GM19023 (cell line): Measurements from ENCODE around the gene NUP210.
"Not testable (repeated sequence)": the region's sequence is repeated elsewhere in the genome, so short reads cannot be mapped to it uniquely, and the experiment has no call there.

ENCODE experiments used
- ATAC-seq: cut with Tn5 transposase; IDR thresholded peaks from one replicate; pipeline ENCODE4 v1.9.1; 2021; ENCODE audit warnings: mild to moderate bottlenecking, moderate library complexity; ENCODE audit not compliant: unreplicated experiment

The NUP210 gene

GRCh38 chr3:13420045-13420830 is at the start of gene NUP210:
Gene NUP210 (minus strand): TSS chr3:13420322. CDS start chr3:13420226, 96 bp downstream.
- peak; percentile 55 for ATAC-seq

DNA sequence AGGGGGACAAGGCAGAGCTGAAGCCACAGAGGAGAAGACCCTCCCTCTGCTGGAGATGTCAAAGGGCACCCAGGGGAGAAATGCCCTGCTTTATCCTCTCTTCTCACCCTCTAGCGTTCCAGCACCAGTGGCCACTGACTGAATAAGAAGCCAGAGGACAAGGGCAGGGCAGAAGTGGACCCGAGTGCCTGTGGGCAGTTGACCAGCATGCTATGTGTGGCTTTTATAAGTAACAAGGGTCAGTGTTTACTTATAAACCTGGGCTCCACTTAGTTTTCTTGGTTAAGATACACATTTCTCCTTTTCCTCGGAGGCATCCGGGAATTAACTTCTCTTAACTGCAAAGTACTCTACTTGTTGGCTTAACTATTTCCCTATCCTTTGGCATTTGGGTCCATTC is 46.7 kb upstream of the NUP210 start:
- ATAC-seq = no peak

GRCh38 chr3:13465236-13465873 is 45.2 kb upstream of the NUP210 start:
- ATAC-seq = no peak

- ATAC-seq = no peak
These were observed 43.7 kb upstream of the NUP210 start for GRCh38 chr3:13463618-13464400.

- no peak for ATAC-seq
These were observed 42.7 kb upstream of the NUP210 start for GRCh38 chr3:13462822-13463221.

- ATAC-seq = no peak
These were observed 42.1 kb upstream of the NUP210 start for GRCh38 chr3:13462125-13462629.

DNA sequence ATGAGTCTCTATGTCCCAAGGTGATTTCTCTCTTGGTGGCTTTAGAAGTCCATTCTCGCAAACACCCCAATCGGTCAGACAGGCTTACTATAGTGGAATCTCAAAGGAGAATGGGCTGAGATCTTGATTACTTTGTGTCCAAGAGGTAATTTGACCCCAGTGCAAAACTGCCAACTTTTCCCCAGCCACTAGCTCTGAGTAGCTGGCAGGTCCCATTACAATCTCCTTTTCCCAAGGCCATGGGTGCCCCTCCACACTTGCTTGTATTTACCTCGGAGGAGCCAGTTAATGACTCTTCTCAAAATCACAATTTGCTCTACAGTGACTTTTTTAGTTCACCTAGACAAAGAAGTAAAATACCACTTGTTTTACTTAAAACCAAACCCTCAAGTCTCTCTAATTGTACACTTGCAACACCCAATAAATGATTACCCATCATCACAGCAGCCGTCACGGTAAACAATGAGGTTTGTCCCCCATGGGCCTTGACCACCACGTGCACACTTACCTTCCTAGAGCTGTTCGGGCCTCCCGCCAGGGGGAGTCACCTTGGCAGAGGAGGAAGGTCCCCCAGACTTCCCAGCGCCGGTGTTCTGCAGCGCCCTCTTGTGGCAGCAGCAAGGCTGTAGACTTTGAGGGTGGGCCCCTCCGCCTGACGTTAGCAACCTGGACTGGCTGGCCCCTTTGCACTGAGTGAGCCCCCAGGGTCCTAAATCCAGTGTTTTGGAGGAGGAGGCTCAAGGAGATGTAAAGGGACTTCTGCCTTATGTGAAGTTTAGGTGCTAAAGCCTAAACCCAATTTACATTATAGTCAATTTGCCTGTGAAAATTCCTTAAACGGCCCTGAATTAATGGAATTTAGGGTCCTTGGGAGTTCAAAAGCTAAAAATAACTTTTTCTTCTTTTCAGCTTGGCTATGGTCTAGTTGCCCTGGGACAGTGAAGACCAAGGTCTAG is 41.3 kb upstream of the NUP210 start:
- ATAC-seq = no peak

DNA sequence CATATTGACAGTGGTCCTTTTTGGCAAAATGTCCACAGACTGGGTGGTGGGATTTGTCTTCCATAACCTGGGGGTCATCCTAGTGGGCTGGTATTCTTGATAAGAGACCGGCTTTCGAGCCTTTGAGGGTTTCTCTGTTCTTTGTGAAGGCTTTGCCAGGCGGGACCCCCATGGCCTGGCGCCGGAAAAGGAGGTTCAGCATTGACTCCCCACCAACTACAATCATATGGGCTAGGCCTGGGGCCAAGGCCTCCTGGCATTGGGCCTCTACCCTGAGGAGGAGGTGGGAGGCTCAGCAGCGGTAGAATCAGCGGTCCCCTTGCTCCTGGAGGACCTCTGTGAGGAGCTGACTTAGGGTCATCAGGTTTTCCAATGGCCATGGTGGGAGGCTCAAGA is 40.2 kb upstream of the NUP210 start:
- no peak for ATAC-seq

- no peak for ATAC-seq
These were observed 39.7 kb upstream of the NUP210 start for GRCh38 chr3:13459605-13460340.

DNA sequence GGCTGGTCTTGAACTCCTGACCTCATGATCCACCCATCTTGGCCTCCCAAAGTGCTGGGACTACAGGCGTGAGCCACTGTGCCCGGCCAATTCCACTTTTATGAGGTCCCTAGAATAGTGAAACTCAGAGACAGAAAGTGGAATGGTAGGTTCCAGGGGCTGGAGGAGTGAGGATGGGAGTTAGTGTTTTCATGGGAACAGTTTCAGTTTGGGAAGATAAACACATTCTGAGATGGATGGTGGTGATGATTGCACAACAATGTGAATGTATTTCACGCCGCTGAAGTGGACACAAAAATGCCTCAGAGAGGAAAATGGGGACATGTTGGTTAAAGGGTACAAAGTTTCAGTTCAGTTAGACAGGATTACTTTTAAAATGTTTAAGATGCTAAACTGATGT is 37.5 kb upstream of the NUP210 start:
- no peak for ATAC-seq

DNA sequence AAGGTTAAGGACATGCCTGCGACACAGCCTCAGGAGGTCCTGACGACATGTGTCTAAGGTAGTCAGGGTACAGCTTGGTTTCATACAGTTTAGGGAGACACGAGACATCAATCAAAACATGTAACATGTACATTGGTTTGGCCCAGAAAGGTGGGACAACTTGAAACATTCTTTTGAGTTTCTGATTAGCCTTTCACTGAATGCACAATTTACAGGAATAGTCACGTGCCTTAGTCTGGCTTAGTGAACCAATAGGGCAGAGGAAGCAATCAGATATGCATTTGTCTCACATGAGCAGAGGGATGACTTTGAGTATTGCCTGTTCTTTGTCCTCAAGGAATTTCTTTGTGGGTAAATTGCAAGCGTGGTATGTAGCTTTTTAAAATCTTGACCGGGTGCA is 35.5 kb upstream of the NUP210 start:
- ATAC-seq = no peak

GRCh38 chr3:13452490-13453335 is 32.6 kb upstream of the NUP210 start:
- ATAC-seq = no peak

DNA sequence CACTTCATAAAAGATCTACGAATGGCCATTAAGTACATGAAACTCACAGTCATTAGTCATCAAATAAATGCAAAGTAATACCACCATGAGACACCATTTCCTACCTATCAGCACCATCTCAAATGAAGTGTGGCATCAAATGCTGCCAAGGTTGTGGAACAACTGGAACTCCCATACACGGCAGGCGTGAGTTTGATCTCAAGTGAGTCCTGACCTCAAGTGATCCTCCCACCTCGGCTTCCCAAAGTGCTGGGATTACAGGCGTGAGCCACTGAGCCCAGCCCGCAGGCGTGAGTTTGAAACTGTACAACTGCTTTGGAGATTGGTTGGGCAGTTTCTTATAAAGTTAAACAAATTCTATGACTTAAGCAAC is 31.2 kb upstream of the NUP210 start:
- peak; percentile 4 for ATAC-seq

DNA sequence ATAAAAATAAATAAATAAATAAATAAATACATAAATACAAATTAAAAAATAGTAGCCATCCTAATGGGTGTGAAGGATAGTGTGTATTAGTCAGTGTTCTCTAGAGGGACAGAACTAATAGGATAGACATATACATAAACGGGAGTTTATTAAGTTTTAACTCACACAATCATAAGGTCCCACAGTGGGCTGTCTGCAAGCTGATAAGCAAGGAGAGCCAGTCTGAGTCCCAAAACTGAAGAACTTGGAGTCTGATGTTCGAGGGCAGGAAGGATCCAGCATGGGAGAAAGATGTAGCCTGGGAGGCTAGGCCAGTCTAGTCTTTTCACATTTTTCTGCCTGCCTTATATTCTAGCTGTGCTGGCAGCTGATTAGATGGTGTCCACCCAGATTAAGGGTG is 22.8 kb upstream of the NUP210 start:
- not testable (repeated sequence) for ATAC-seq

DNA sequence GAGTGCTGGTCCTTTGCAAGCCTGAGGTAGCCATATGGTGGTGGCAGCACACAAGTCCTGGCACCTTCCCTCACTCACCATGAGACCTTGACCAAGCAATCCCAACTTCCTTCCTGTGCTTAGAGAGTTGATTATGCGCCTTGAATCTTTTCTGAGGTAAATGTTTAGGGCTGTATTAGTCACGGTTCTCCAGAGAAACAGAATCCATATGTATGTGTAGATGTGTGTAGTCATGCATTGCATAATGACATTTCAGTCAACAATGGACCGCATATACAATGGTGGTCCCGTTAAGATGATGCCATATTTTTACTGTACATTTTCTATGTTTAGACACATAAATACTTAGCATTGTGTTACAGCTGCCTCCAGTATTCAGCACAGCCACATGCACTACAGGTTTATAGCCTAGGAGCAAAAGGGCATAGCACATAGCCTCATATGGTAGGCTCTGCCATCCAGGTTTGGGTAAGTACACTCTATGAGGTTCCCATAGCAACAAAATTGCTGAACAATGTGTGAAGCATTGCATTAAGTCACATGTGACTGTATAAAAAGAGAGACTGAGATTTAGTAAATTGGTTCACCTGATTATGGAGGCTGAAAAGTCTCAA is 20.2 kb upstream of the NUP210 start:
- no peak for ATAC-seq

- ATAC-seq = not testable (repeated sequence)
These were observed 16.1 kb upstream of the NUP210 start for GRCh38 chr3:13436213-13436612.

DNA sequence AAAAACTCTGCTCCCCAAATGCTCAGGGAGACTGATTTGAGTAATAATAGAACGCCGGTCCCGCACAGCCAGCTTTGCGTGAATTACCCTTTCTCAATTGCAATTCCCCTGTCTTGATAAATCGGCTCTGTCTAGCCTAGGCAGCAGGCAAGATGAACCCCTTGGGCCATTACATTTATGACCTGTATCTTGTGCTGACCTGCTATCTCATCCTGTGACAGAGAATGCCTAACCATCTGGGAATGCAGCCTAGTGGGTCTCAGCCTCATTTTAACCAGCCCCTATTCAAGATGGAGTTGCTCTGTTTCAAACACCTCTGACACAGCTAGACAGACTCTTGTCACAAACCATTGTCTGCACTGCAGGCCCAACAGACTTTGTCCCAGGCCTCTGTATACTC is 13.8 kb upstream of the NUP210 start:
- no peak for ATAC-seq

DNA sequence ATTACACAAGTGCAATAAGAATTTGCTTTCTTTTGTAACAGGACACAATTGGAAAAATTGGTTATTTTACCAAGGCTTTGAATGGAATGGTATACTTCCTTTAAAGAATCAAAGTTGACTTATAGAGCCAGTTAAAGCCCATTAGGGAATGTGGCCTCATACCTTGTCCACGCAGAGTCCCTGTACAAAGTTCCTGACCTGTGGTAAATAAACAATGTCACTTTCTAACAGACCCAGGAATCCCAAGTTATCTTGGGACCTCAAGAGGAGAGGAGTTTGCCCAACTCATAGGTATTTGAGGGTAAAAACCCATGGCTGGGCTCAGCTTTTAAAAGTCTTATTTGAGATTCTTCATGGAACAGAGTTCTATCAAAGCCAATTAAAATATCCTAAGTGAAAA is 12.0 kb upstream of the NUP210 start:
- no peak for ATAC-seq
